ENCODE results near the gene SORCS2. TPM values are rescaled to one million over a fixed set of nuclear protein-coding genes. Genes with fewer than 3 reads are reported as not detected.

Gene SORCS2
- total and polyA plus RNA-seq, 2 donors (not counting 1 experiment from before 2014, with no cell fraction given) = not detected

DNA sequence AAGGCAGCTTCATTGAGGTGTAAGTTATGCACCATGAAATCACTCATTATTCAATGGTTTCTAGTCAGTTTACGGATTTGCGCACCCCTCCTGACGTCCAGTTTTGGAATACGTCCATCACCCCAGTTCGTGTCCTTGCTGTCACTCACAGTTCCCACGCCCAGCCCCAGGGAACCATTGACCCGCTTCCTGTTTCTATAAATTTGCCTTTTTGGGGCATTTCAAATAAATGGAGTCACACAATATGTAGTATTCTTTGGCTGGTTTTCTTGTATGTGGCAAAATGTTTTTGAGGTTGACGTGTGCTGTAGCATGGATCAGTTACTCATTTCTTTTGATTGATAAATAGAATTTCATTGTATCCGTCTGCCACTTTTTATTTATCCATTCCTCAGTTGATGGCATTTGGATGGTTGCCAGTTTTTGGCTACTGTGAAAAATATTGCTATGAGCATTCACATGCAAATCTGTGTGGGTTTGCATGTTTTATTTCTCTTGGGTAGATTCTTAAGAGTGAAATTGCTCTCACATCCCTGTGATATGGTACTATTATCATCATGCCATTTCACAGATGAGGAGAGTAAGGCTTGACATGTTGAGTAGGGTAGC lies 18.4 kb upstream of the SORCS2 start:
- Mint-ChIP-seq H3K27me3 (no peaks in the 10 kb centered on the region), H3K4me3 (no peak overlapping the region), H3K4me1 (peaks cover 7% of the 10 kb centered on the region), H3K27ac (no peak overlapping the region), H3K9me3 (ENCODE audit: insufficient read depth) (no peaks in the 10 kb centered on the region)
- ChIA-PET CTCF (no interaction called here), POLR2A (no interaction called here)
- TF ChIP-seq, protein P1, sequence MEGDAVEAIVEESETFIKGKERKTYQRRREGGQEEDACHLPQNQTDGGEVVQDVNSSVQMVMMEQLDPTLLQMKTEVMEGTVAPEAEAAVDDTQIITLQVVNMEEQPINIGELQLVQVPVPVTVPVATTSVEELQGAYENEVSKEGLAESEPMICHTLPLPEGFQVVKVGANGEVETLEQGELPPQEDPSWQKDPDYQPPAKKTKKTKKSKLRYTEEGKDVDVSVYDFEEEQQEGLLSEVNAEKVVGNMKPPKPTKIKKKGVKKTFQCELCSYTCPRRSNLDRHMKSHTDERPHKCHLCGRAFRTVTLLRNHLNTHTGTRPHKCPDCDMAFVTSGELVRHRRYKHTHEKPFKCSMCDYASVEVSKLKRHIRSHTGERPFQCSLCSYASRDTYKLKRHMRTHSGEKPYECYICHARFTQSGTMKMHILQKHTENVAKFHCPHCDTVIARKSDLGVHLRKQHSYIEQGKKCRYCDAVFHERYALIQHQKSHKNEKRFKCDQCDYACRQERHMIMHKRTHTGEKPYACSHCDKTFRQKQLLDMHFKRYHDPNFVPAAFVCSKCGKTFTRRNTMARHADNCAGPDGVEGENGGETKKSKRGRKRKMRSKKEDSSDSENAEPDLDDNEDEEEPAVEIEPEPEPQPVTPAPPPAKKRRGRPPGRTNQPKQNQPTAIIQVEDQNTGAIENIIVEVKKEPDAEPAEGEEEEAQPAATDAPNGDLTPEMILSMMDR (IDR thresholded peaks at IDR 0.05) = no peak
- no peak for TF ChIP-seq EZH2 (IDR thresholded peaks at IDR 0.05; ENCODE audit: borderline replicate concordance, insufficient read depth, low read depth, low read length, poor library complexity, severe bottlenecking)
- intact Hi-C loops (cut with micrococcal nuclease) = no loop called here
- no peaks in the 10 kb centered on the region for H3K36me3 ChIP-seq (replicated peaks in 1 of 2; ENCODE audit: control extremely low read depth in 1 of 2, control insufficient read depth in 1 of 2, extremely low read depth in 1 of 2, insufficient read depth in 2 of 2, low read length in 1 of 2)
- WGBS (ENCODE audit: insufficient coverage) = 72% methylated on average over 6 of the region's 9 CpGs
- no peak overlapping the region for H2AFZ ChIP-seq (ENCODE audit: insufficient read depth, low read depth, low read length, poor library complexity, severe bottlenecking)
- H3K27me3 ChIP-seq (replicated peaks in 1 of 4; ENCODE audit: control extremely low read depth in 1 of 4, control insufficient read depth in 3 of 4, insufficient read depth in 4 of 4, low read length in 3 of 4) = no peaks in the 10 kb centered on the region
- no peaks in the 10 kb centered on the region for H4K20me1 ChIP-seq (ENCODE audit: control insufficient read depth, insufficient read depth, low read length, poor library complexity, severe bottlenecking)
- no peak overlapping the region for H3K27ac ChIP-seq (ENCODE audit: low read length in 2 of 2)
- no peak for DNase-seq
- ATAC-seq (ENCODE audit: low read depth) = no peak
- H3K9ac ChIP-seq (ENCODE audit: low read length) = no peak overlapping the region
- no peak overlapping the region for H3K4me3 ChIP-seq (ENCODE audit: control extremely low read depth in 1 of 5, extremely low read depth in 1 of 5, insufficient read depth in 1 of 5, low read depth in 2 of 5, low read length in 4 of 5)
- H3K4me2 ChIP-seq (replicated peaks; ENCODE audit: low read depth, low read length, poor library complexity, severe bottlenecking) = no peak overlapping the region
- H3K9me3 ChIP-seq (ENCODE audit: control extremely low read depth in 1 of 3, control insufficient read depth in 2 of 3, insufficient read depth in 1 of 3, low read length in 2 of 3) = peaks cover 0 to 3% (median 1%) of the 10 kb centered on the region in 3 donors
- peaks cover 5 to 6% of the 10 kb centered on the region in 2 donors for H3K4me1 ChIP-seq (ENCODE audit: control insufficient read depth in 2 of 2, insufficient read depth in 2 of 2, low read length in 2 of 2)
- H3K79me2 ChIP-seq (ENCODE audit: control insufficient read depth, insufficient read depth, low read length) = no peaks in the 10 kb centered on the region

DNA sequence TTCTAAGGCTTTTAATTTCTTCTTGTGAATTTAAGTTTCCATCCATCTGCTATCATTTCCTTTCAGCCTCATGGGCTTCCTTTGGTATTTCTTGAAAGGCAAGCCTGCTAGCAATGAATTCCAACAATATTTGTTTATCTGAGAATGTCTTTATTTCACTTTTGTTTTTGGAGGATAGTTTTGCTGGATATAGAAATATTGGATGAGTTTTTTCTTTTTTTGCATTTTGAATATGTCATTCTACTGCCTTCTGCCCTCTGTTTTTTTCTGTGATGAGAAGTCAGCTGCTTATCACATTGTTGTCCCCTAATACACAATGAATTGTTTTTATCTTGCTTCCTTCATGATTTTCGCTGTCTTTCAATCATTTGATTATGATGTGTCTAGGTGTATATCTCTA lies 13.2 kb upstream of the SORCS2 start:
- no CpG with 5 or more reads among the region's 1 CpG for WGBS (ENCODE audit: insufficient coverage)
- H3K27ac Mint-ChIP-seq = no peak overlapping the region
- Histone ChIP-seq H2AFZ (ENCODE audit: insufficient read depth, low read depth, low read length, poor library complexity, severe bottlenecking) (no peak overlapping the region), H4K20me1 (ENCODE audit: control insufficient read depth, insufficient read depth, low read length, poor library complexity, severe bottlenecking) (no peaks in the 10 kb centered on the region), H3K36me3 (replicated peaks in 1 of 2; ENCODE audit: control extremely low read depth in 1 of 2, control insufficient read depth in 1 of 2, extremely low read depth in 1 of 2, insufficient read depth in 2 of 2, low read length in 1 of 2) (no peaks in the 10 kb centered on the region), H3K4me3 (ENCODE audit: control extremely low read depth in 1 of 5, extremely low read depth in 1 of 5, insufficient read depth in 1 of 5, low read depth in 2 of 5, low read length in 4 of 5) (no peak overlapping the region), H3K4me1 (ENCODE audit: control insufficient read depth in 2 of 2, insufficient read depth in 2 of 2, low read length in 2 of 2) (no peaks in the 10 kb centered on the region), H3K4me2 (replicated peaks; ENCODE audit: low read depth, low read length, poor library complexity, severe bottlenecking) (no peak overlapping the region), H3K79me2 (ENCODE audit: control insufficient read depth, insufficient read depth, low read length) (no peaks in the 10 kb centered on the region), H3K9ac (ENCODE audit: low read length) (no peak overlapping the region), H3K9me3 (ENCODE audit: control extremely low read depth in 1 of 3, control insufficient read depth in 2 of 3, insufficient read depth in 1 of 3, low read length in 2 of 3) (peaks cover 0 to 12% (median 4%) of the 10 kb centered on the region in 3 donors), H3K27me3 (replicated peaks in 1 of 4; ENCODE audit: control extremely low read depth in 1 of 4, control insufficient read depth in 3 of 4, insufficient read depth in 4 of 4, low read length in 3 of 4) (no peaks in the 10 kb centered on the region), H3K27ac (ENCODE audit: low read length in 2 of 2) (no peak overlapping the region)
- ChIA-PET CTCF (no interaction called here), POLR2A (no interaction called here)
- no peaks in the 10 kb centered on the region for H3K4me1 Mint-ChIP-seq
- DNase-seq (no peak), ATAC-seq (ENCODE audit: low read depth) (no peak)
- H3K9me3 Mint-ChIP-seq (ENCODE audit: insufficient read depth) = peaks cover 5% of the 10 kb centered on the region
- TF ChIP-seq, protein P1 (IDR thresholded peaks at IDR 0.05) = no peak
- TF ChIP-seq EZH2 (IDR thresholded peaks at IDR 0.05; ENCODE audit: borderline replicate concordance, insufficient read depth, low read depth, low read length, poor library complexity, severe bottlenecking) = no peak
- H3K27me3 Mint-ChIP-seq = peaks cover 4% of the 10 kb centered on the region
- no peak overlapping the region for H3K4me3 Mint-ChIP-seq
- intact Hi-C loops (cut with micrococcal nuclease) = no loop called here
